GM18502 (cell line): ENCODE measurements around the gene TANC1.

ENCODE experiments used
- ATAC-seq: cut with Tn5 transposase; IDR thresholded peaks from one replicate; pipeline ENCODE4 v1.9.1; 2021; ENCODE audit warnings: mild to moderate bottlenecking; ENCODE audit not compliant: unreplicated experiment, poor library complexity

The TANC1 gene

DNA sequence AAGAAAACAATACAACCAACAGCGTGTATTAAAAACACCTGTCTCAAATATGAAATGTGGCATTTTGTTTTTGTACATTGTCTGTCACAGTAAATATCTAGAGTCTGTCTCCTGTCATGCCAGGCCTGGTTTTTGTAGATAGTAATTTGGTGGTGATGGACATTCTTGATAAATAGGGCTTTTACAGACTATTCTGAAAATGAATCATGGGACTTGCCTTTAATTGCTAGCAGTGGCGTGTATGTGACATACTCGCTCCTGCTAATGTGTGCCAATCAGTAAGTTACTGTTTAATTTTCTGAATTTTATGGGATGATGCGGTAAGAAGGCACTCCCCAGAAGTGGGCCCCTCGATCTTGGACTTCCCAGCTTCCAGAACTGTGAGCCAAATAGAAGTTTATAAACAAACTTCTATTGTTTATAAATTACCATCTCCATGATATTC, 83.7 kb downstream of the TANC1 start:
- ATAC-seq = no peak

DNA sequence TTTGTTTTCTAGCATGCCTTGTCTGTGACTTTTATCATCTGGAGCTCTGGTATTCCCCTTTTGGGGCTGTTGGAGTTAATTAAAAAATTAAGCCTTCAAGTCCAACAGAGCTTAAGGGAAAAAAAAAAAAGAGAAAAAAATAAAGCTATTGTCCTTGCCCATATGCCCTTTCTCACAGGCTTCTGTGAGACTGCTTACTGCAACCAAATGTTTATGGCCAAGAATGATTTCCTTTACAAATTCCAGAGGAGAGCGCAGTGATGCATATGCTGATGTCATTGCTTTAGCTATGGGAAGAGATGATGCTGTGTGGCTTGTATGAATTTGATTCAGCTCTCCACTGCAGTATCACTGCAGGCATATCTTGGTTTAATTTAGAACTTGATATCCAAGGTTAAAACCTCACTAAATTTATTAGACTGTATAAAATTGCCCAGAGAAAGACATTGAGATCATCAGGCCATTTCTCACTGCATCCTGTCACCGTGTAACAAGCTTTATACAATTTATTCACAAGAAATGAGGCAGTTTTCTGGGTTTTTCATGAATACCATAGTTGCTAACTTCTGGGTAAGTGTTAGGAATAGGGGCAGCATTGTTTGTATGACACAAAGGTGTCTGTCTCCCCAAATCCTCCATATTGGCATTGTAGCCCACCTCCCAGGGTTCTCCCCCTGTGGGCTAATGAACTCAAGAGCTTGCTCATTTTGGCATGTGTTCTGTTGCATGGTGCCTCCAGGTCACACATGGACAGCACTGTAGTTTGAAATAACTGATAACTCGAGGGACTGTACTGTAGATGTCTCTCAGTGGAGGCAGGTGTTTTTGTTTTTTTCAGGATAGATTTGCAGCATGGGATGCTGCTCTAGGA, 85.0 kb downstream of the TANC1 start:
- ATAC-seq = no peak

DNA sequence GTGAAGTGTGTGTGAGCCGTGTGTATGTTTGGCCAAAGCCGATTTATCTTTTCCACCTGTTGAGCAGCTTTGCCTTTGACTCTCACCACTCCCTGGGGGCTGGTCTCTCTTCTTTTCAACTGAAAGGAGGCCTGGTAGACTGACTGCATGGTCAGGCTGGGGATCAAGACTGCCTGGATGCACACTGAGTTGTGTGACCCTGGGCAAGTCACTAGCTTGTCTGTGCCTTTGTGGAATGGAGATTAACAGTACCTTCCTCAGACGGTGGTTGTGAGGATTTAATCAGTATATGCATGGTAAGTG, 85.5 kb downstream of the TANC1 start:
- no peak for ATAC-seq

DNA sequence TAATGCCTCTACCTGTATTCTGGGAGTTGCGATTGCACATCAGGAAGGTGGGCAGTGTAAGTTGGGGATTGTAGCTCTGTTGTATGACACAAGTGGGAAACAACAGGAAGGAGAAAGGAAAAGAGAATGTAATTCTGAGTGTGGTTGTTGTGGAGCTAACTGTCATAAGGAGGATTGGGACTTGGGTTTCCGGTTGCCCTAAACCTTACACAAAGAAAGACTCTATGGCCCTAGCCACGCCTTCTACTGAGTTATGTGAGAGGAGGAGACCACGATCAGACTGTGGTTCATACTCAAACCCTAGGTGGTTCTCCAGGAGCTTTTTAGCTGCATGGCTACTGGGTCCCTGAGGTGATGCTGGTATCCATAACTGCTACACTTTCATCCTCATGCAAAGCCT, 86.5 kb downstream of the TANC1 start:
- no peak for ATAC-seq

DNA sequence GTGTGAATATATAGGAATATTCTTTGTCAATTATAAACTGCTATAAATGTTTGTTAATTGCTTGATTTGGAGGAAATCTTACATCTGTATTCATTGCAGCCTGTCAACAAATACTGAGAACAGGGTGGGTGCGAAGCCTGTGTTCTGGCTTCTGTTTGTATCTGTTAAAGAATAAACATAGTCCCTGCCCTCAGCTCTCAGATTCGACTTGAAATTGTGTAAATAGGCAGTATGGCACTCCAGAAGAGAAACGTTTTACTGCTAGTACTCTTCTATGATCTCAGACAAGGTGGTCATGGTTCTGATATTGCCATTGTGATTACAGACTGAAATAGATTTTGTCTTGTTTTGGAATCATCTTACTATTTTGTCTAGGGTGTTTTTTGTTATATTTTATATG, 92.1 kb downstream of the TANC1 start:
- no peak for ATAC-seq

DNA sequence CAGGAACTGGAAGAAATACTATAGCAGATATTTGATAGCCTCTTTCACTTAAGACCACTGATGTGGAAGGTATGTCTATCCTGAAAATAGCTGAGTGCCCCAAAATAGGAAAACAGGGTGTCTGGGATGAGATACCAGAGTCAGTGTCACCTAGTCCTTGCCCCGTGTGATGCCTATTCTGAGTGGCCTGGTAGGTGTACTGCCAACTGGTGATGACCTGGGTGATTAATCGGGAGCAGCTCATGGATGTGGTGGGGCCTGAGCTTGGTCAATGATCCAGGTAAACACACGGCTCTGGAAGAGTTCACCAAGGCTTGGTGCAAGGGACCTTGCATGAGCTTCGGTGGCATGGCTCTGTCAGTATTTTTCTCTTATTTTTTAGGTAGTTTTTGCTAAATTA, 95.2 kb downstream of the TANC1 start:
- no peak for ATAC-seq

DNA sequence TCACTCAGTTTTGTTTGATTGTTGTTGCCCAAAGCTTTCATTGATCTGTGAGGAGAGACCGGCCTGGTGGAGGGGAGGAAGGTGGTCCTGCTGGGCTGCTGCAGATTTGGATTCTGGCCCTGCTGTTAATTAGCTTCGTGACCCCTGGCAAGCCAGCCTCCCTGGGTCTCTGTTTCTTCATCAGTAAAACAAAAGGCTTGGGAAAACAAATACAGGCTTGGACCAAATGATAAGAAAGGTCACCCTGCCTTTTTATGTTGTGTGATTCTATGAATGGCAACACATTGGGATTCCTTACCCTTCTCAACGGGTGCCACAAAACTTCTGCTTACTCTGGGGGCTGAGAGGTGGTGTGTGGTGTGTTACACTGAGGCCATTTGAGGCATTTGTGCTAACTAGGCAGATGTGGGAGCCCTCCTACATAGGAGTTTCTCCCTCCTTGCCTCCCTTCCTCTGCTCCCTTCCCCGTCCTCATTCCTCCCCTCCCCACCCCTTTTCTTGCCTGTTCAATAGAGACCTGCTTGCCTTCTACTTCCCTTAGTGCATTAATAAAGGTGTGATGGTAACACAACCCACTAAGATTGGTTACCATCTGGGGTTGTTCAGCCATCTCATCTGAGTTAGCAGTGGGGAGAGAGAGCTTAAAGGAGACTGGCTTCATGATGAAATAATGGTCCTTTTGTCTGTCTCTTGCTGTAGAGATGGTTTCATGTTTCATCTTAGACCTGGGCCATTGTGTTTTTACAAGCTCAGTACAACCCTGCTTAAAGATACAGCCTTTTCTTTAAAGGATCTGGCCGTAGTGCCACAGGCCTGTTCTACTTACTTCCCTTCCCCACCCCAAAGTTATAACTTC, 96.2 kb downstream of the TANC1 start:
- ATAC-seq = no peak

DNA sequence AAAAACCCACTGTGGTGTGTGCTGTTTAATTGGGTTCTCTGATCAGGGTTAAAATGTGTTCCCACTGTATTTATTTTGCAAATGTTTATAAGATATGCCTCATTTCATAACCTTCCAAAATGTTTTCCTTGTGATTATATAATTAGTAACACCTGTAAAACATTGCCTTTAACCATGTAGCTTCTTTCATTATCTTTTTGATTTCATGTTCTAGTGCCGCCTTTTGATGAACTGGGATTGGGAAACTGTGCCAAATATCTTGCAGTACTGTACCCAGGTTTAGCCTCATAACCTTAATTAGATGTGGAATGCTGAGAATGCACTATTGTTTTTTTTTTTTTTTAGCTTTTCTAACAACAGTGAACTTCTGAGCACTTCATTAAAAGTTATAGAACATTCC, 96.9 kb downstream of the TANC1 start:
- no peak for ATAC-seq

DNA sequence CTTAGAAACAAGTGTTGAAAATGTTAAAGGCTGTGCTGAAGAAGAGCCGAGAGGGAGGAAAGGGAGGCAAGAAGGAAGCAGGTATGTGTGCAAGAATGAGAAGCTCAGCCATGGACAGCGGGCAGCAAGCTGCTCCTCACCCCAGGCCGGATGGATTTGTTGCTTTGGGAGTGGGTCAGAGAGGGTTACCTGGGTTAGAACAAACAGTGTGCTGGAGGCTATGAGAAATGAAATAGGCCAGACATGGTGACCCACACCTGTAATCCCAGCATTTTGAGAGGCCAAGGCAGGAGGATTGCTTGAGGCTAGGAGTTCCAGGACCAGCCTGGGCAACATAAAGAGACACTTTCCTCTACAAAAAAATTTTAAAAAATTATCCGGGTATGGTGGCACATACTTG, 97.5 kb downstream of the TANC1 start:
- ATAC-seq = no peak

DNA sequence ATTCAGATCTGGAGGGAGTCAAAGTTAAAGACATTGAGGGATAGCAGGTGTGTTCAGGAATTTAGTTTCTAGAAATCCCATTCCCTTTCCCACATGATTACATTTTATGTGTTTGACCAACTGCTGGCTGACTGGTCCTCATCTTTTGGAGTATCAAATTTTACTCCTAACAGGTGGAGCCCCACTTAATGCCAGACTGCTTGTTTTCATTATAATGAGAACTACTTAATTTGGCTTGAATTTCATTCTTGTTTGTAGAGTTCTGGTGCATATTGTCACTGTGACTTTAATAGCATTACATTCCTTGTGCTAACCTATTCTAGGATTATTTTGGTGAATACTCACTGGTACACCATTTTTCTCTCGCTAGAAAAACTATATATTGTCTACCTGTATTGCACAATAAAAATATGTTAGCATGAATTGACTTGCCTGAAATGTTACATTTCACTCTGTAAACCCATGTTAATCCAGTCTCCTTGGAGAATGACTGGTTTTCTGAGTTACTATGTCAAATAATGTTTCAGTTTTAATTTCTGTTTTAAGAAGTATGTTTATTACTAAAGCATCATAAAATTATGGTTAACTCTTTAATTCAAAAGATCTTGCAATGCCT, 98.2 kb downstream of the TANC1 start:
- no peak for ATAC-seq

DNA sequence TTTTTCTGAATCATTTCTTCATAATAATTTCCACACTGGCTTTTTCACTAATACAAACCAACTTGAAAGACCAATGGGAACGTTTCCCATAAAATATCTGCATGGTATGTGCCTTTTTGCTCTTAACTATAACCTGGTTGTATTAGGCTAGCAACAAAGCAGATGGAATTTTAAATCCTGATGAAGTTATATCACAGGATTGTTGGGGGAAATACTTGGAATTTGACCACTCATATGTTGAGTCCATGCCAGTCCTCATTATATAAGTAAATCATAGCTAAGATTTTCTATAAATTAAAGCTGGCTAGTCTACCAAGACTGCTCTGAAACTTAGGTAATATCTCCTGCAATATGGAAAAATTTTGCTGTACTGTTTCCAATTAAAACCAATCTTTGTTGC, 99.5 kb downstream of the TANC1 start:
- ATAC-seq = no peak

DNA sequence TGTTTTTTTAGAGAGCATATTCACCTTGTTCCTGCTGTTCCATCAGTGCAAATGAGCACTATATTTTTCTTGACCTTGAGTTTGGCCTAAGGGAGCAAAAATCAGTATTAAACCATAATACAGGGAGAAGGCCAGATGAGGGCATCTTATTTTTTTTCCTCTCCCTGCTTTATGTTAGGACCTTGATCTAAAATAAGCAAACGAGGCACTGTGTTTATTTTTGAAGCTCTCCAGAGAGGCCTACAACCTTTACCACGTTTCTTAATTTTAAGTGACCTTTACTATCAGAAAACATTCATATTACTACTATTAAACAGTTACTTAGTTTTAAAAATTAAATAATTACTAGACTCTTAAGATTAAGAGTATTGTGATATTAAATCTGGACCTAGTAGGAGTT, 100.8 kb downstream of the TANC1 start:
- ATAC-seq = no peak

DNA sequence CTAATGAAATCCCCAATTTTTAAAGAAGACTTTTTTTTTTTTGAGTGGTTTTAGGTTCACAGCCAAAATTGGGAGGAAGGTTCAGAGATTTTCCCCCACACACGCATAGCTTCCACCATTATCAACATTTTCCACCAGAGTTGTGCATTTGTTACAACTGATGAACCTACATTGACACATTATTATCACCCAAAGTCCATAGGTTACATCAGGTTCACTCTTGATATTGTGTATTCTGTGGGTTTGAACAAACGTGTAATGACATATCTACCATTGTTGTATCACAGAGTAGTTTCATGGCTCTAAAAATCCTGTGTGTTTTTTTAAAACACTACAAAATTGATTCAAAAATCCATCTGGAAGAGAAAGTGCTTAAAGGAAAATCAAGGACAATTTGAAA, 101.8 kb downstream of the TANC1 start:
- no peak for ATAC-seq

DNA sequence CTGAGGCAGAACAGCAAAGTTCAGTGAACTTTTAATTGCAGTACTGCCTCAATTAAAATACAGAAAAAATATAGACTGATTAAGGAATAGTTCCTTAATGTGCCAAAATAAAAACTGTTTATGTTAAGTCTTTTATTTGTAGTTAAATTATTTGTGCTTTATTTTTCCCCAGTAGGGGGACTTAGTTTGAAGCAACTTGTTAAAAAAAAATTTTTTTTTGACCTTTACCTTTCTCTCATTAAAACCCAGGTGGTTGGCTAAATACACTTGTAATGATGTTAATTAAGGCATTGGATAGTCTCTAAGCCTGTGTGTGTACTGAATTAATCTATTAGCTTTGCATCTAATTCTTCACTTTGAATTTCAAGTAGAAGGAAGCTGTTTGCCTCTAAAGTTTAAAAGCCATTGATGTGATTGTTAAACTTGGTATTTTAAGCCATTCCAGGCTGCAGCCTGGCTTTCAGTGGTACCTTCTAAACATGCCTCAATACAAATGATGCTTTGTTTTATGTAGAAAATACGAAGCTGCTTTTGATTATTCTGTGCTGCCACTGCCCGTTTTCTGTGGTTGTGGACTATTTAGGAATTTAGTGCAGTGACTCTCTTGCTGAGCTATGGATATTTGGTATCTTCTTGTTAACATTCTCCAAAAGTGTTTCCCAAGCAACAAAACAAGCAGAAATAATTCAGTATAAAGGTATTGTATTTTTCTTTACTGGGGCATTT, 102.9 kb downstream of the TANC1 start:
- ATAC-seq = no peak

DNA sequence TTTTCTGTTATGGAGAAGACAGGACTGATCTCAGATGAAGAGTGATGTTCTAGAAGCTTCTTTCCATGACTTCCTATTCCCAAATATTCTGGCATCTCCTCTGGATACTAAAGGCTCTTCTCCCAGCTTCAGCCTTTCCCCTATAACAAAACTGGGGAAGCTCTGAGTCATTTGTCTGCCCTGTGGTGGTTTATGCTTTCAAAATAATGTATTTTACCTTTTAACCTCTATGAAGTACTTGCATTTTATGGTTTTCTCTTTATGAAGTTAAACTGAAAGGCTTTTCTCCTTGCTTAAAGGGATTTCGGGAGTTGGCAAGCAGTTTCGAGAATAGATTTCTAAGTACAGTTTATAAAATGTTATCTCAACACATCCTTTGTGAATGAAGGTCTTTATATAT, 104.4 kb downstream of the TANC1 start:
- ATAC-seq = no peak

DNA sequence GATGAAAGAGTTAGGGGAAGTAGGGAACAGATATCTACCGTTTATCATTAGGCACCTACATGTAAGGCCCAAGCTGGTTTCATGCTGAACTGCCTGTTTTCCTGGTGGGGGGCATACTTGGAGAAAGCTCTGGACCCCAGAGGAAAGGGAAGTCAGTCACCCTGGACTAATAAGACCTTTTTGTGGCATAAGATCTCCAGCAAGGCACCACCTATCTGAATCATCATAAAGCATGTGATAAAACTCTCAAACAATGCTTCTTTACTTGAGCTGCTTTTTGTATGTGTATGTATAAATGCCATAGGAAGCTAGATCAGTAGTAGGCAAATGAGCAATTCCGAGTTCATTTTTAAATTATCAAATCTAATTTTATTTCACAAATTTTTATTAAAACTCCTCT, 104.8 kb downstream of the TANC1 start:
- ATAC-seq = no peak

DNA sequence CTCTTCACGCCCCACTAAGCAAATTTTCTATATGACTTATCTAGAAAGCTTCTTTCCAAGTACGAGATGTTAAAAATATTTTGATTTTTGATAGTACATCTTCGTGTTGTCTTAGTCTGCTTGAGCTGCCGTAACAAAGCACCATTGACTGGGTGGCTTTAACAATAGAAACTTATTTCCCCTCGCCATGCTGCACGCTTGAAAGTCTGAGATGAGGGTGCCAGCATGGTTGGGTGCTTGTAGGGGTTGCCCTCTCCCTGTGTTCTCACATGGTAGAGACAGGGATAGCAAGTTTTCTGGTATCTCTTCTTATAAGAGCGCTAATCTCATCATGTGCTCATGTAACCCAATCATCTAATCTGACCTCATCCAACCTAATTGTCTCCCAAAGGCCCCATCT, 106.2 kb downstream of the TANC1 start:
- ATAC-seq = no peak

DNA sequence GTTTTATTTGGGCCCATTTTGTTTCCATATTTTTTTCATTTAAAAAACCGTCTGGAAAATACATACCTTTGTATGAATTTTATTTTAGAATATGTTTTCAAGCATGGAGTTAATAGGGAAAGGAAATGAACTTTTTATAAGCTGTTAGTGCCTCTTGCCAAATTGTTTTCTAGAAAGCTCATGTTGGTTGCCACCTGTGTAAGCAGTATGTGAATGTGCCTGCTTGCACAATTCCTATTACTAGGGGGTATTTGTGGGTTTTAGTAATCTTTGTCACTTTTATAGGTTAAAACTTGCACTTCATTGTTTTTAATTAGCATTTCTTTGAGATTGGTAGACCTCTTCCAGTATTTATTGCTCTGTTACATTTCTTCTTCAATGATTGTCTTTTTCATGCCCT, 107.3 kb downstream of the TANC1 start:
- no peak for ATAC-seq

DNA sequence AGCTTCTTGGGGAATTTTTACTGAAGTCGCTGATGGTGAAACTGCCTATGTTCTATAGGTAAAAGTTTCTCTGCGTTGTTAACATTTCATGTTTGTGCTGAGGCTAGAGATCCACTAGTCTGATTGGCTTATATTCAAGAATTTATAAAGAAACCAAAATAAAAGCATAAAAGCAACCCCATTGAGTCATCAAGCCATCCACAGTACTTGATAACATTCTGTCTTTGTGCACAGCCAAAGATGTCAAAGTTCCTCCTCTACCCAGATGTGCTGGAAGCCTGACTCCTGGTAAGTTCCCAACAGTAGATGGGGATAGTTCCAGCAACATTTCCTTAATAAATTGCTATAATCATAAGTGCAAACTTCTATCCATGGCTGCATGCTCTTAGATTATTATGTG, 107.8 kb downstream of the TANC1 start:
- ATAC-seq = no peak

DNA sequence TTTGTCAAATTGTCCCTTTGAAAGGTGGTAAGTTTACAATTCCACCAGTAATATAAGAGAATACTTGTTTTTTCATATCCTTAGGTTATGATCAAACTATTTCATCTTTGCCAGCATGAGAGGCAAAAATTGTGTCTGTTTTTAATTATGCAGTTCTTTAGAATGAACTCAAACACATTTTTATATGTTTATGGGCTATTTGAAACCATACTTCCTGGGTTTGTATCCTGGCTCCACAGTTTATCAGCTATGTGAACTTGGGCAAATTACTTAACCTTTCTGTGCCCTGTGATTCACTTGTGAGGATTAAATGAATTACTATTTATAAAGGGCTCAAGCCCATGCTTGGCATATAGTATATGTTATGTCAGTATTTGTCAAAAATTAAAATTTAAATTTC, 109.4 kb downstream of the TANC1 start:
- ATAC-seq = no peak

DNA sequence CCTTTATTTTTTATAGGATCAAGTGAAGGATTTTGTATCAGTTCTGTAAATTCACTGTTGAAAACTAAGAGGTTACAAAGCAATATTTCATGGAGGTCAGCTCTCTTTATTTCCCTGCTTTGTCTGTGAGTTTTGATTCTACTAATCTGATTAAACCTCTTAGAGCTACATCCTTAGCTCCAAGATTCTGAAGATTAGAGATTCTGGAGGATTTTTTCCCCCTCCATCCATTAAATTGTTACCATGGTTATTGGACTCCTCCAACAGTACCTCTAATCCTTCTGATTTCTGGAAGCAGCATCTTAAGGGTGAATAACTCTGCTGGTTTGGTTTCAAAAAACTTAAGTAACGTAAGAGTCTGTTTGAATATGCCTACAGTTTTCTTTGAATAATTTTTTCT, 110.0 kb downstream of the TANC1 start:
- ATAC-seq = no peak
